ENCODE measurements around the gene KCNJ14.

Gene KCNJ14

DNA sequence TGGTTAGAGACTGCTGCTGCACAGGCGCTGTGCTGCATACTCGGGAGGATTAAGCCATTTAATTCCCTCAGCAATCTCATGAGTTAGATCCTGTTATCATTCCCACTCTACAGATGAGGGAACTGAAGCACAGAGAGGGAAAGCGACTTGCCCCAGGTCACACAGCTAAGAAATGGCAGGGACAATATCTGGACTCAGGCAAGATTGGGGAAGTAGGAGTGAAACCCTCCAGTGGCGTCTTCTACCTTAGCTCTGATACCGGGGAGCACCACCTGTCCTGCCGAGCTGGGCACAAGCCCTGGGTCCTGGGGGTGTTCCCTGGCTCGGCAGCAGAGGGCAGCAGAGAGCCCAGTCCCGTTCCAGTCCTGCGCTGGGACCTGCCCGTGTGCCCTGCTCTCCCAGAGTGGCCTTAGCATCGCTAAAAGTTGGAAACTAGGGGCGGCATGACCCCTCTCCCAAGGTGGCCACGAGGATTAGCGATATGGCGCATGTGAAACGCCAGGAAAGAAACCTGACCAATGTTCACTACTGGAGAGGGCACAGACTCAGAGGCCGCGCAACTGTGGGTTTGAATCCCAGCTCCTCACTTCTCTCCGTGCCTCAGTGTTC is 34.3 kb downstream of the KCNJ14 start (continued):
- TF ChIP-seq, protein P1, sequence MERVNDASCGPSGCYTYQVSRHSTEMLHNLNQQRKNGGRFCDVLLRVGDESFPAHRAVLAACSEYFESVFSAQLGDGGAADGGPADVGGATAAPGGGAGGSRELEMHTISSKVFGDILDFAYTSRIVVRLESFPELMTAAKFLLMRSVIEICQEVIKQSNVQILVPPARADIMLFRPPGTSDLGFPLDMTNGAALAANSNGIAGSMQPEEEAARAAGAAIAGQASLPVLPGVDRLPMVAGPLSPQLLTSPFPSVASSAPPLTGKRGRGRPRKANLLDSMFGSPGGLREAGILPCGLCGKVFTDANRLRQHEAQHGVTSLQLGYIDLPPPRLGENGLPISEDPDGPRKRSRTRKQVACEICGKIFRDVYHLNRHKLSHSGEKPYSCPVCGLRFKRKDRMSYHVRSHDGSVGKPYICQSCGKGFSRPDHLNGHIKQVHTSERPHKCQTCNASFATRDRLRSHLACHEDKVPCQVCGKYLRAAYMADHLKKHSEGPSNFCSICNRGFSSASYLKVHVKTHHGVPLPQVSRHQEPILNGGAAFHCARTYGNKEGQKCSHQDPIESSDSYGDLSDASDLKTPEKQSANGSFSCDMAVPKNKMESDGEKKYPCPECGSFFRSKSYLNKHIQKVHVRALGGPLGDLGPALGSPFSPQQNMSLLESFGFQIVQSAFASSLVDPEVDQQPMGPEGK (CRISPR knock-in tag; IDR thresholded peaks at IDR 0.05; ENCODE audit: borderline replicate concordance), result no peak
- no peak for TF ChIP-seq CSRNP3 (CRISPR knock-in tag; IDR thresholded peaks at IDR 0.05)
- no peak for TF ChIP-seq TCF4 (CRISPR knock-in tag; IDR thresholded peaks at IDR 0.05; ENCODE audit: borderline replicate concordance)
- no peak for TF ChIP-seq ZFP3 (CRISPR knock-in tag; IDR thresholded peaks at IDR 0.05)
- no peak for TF ChIP-seq ESRRG (CRISPR knock-in tag; IDR thresholded peaks at IDR 0.05)
- no peak for TF ChIP-seq PPARA (CRISPR knock-in tag; IDR thresholded peaks at IDR 0.05; ENCODE audit: borderline replicate concordance)

DNA sequence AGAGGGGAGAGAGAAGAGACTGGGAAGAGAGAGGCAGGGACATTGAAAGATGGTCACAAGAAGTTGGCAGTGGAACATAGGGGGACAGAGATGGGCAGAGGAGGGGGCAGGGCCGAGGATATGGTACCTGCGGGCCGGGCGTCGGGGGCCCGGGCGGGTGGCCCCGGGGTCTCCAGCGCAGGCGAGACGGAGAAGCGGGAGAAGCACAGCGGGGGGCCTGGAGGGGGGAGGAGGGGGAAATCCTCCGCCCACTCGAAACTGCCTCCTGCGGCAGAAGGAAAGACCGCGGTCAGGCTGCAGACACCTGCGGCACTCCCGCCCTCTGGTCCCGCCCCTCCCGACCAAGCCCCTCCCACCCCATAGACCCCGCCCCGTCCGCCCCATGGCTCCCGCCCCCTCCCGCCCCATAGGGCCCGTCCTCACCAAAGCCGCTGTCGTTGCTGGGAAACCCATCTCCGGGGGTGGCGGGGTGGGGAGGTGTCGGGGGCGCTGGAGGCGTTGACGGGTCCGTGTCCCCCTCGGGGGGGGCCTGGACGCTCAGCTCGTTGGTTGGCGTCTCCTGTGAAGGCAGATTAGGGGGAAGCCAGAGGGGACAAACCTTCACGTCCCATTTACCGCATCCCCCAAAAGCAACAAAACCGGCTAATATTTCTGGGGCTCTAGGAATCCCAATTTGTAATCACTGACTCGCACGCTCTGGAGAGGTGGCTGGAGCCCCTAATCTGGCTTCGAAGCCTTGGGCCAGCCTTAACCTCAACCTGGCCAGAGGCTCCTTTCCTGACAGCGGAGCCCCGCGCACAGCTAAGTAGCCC is 35.8 kb downstream of the KCNJ14 start:
- TF ChIP-seq TOX (CRISPR knock-in tag; IDR thresholded peaks at IDR 0.05; ENCODE audit: borderline replicate concordance) (no peak), RARB (CRISPR knock-in tag; IDR thresholded peaks at IDR 0.05) (no peak), ISL1 (CRISPR knock-in tag; IDR thresholded peaks at IDR 0.05) (no peak), ARNTL (CRISPR knock-in tag; IDR thresholded peaks at IDR 0.05; ENCODE audit: borderline replicate concordance, low read depth) (no peak), OSR1 (CRISPR knock-in tag; IDR thresholded peaks at IDR 0.05) (no peak), BACH2 (CRISPR knock-in tag; IDR thresholded peaks at IDR 0.05; ENCODE audit: borderline replicate concordance) (no peak)
- TF ChIP-seq, protein P2, sequence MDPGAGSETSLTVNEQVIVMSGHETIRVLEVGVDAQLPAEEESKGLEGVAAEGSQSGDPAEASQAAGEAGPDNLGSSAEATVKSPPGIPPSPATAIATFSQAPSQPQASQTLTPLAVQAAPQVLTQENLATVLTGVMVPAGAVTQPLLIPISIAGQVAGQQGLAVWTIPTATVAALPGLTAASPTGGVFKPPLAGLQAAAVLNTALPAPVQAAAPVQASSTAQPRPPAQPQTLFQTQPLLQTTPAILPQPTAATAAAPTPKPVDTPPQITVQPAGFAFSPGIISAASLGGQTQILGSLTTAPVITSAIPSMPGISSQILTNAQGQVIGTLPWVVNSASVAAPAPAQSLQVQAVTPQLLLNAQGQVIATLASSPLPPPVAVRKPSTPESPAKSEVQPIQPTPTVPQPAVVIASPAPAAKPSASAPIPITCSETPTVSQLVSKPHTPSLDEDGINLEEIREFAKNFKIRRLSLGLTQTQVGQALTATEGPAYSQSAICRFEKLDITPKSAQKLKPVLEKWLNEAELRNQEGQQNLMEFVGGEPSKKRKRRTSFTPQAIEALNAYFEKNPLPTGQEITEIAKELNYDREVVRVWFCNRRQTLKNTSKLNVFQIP (CRISPR knock-in tag; IDR thresholded peaks at IDR 0.05; ENCODE audit: borderline replicate concordance, low read depth), result no peak
- TF ChIP-seq, protein P1 (CRISPR knock-in tag; IDR thresholded peaks at IDR 0.05; ENCODE audit: borderline replicate concordance), result no peak
- ATAC-seq, result no peak

DNA sequence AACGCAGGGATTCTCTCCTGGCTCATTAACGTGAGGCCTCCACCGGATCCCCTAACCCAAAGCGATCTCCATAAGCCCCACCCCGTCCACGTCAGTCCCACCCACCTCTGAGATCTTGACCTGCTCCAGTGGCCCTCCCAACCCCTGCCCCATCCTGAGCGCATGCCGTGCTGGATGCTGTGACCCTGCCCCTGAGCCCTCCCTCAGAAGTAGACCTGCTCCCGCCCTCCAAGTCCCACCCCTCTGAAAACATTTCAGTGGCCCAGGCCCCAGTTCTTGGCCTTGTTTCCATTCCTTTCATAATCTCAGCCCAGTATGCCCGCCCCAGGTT is 36.4 kb downstream of the KCNJ14 start:
- TF ChIP-seq PPARA (CRISPR knock-in tag; IDR thresholded peaks at IDR 0.05; ENCODE audit: borderline replicate concordance) (no peak), SNAI2 (CRISPR knock-in tag; IDR thresholded peaks at IDR 0.05) (no peak), BACH2 (CRISPR knock-in tag; IDR thresholded peaks at IDR 0.05; ENCODE audit: borderline replicate concordance) (no peak), ZNF8 (CRISPR knock-in tag; IDR thresholded peaks at IDR 0.05) (no peak), ESRRG (CRISPR knock-in tag; IDR thresholded peaks at IDR 0.05) (no peak), ISL1 (CRISPR knock-in tag; IDR thresholded peaks at IDR 0.05) (no peak), TOX (CRISPR knock-in tag; IDR thresholded peaks at IDR 0.05; ENCODE audit: borderline replicate concordance) (no peak), ZC3H10 (CRISPR knock-in tag; IDR thresholded peaks at IDR 0.05) (no peak), RARB (CRISPR knock-in tag; IDR thresholded peaks at IDR 0.05) (no peak)
- TF ChIP-seq, protein P3, sequence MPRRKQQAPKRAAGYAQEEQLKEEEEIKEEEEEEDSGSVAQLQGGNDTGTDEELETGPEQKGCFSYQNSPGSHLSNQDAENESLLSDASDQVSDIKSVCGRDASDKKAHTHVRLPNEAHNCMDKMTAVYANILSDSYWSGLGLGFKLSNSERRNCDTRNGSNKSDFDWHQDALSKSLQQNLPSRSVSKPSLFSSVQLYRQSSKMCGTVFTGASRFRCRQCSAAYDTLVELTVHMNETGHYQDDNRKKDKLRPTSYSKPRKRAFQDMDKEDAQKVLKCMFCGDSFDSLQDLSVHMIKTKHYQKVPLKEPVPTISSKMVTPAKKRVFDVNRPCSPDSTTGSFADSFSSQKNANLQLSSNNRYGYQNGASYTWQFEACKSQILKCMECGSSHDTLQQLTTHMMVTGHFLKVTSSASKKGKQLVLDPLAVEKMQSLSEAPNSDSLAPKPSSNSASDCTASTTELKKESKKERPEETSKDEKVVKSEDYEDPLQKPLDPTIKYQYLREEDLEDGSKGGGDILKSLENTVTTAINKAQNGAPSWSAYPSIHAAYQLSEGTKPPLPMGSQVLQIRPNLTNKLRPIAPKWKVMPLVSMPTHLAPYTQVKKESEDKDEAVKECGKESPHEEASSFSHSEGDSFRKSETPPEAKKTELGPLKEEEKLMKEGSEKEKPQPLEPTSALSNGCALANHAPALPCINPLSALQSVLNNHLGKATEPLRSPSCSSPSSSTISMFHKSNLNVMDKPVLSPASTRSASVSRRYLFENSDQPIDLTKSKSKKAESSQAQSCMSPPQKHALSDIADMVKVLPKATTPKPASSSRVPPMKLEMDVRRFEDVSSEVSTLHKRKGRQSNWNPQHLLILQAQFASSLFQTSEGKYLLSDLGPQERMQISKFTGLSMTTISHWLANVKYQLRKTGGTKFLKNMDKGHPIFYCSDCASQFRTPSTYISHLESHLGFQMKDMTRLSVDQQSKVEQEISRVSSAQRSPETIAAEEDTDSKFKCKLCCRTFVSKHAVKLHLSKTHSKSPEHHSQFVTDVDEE (CRISPR knock-in tag; IDR thresholded peaks at IDR 0.05), result no peak
- TF ChIP-seq, protein P2 (CRISPR knock-in tag; IDR thresholded peaks at IDR 0.05; ENCODE audit: borderline replicate concordance, low read depth), result no peak
- TF ChIP-seq, protein P1 (CRISPR knock-in tag; IDR thresholded peaks at IDR 0.05; ENCODE audit: borderline replicate concordance), result no peak
- no peak for ATAC-seq
